Fibroblast of peridontal ligament (primary cell): Measurements from ENCODE around the gene ARMH4.

Experiments used
- DNase-seq: peaks from one replicate; pipeline ENCODE4 v3.0.0-alpha.2; 2010; ENCODE audit errors: extremely low read depth

Gene ARMH4

DNA sequence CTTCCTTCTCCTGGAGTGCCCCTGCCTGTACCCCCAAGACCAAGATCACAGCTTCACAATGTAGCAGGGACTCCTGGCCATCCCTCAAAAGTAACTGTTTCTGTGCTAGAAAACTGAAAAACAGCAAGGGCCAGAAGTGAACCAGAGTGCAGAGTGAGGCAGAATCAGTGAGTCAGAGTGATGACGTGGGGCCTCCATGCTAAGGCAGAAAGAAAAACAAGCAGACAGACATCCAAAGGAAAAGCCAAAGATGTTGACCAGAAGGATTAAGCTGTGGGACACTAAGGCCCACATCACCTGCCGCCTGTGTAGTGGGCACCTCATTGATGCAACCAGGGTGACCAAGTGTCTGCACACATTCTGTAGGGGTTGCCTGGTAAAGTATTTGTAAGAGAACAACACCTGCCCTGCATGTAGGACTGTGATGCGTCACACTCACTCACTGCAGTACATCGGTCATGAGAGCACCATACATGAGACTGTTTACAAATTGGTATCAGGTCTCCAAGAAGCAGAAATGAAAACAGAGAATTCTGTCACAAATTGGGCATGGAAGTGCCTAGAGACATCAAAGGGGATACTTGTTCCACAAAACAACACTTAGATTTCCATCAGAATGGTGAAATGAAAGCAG is 51.2 kb downstream of the ARMH4 start:
- DNase-seq = peak; percentile 69

DNA sequence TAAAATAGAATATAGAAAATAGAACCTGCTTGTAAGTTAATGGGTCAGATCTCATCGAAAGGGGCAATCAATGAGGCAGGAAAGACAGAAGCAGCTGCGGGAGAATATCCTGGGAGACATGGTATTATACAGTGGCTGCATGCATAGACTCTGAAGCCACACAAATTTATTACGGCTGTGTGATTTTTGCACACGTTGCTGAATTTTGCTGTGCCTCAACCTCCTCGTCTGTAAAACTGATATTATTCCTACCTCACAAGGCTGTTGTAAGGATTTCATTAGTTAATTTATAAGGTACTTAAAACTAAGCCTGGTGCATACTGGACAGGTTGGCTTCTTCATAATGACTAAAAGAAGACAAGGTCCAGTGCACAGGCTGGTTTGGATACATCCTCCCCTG is 52.3 kb downstream of the ARMH4 start:
- no peak for DNase-seq

GRCh38 chr14:58098507-58098906 is 53.5 kb downstream of the ARMH4 start:
- DNase-seq = no peak

GRCh38 chr14:58096731-58097130 is 55.3 kb downstream of the ARMH4 start:
- DNase-seq = no peak

- no peak for DNase-seq
These were observed 60.0 kb downstream of the ARMH4 start for GRCh38 chr14:58091883-58092630.

GRCh38 chr14:58089612-58090011 is 62.4 kb downstream of the ARMH4 start:
- no peak for DNase-seq

DNA sequence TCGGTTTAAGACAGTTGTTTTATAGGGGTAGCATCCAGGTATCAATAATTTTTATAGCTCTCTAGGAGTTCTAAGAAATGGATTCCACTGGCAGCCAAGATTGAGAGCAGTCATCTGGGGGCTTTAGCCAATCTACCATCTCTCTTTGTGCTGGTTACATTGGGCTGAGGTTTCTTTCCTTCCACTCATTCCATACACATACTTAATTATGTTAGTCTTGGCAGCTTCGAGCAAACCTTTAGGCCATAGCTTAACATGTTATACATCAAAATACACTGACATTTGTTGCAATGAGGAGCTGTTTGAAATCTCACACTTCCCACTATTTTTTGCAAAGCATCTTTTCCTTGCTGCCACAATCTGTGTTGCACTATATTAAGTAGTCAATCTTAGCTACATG is 63.1 kb downstream of the ARMH4 start:
- DNase-seq = no peak

DNA sequence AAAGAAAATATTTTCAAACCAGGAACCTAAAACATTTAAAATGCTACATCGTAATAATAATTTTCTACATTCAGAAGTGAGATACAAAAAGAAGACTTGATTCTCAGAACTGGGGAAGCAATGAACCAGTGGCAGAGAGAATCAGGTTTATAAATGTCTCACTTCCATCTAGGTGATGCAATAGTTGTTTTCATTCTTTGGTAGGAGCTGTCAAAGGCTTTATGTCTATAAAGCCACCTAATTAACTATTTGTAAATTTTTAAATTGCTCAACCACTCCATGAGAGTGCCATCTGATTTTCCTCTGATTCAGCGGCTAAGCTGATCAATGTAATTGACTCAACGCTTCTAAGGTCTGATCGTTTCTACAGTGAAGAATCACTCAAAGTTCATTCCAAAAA is 66.1 kb downstream of the ARMH4 start:
- DNase-seq = no peak

GRCh38 chr14:58082491-58083098 is 69.4 kb downstream of the ARMH4 start:
- peak; percentile 92 for DNase-seq

DNA sequence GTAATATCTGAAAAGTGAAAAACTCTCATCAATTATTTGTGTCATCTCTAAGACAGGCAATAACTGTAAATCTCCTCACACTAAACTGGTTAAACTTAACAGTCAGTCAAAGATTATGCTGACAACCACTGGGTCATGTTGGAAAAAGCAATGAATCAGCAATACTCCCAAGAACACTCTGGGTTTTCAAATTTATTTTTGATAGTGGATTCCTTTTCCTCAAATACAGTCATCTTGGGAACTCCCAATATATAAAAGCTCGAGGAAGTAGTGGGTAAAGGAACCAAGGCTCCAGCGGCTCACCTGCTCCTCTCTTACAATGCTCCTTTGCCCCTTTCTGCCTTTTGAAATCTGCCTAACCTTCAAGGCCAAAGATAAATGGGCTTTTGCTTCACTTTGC is 70.0 kb downstream of the ARMH4 start:
- peak; percentile 52 for DNase-seq

- DNase-seq = peak; percentile 36
These were observed 73.5 kb downstream of the ARMH4 start for GRCh38 chr14:58078471-58078870.

DNA sequence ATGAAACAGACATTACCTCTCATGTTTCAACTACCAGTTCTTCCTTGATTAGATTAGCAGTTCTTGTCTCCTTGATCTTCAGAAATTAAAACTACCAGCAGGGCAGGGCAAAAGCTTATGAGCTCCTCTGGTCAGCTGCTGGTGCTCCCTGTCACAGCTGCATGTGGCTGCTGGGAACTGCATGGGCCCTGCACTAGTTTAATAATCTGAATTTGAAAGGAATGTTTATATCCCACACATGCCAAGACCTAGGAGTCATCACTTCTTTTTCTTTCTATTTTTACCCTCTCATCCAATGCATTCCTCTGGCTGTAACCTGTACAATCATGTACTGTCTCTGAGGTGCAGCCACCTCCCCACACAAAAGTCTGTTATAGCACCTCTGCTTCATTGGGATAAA is 73.9 kb downstream of the ARMH4 start:
- DNase-seq = peak; percentile 69

GRCh38 chr14:58077621-58078020 is 74.4 kb downstream of the ARMH4 start:
- DNase-seq = peak; percentile 40

DNA sequence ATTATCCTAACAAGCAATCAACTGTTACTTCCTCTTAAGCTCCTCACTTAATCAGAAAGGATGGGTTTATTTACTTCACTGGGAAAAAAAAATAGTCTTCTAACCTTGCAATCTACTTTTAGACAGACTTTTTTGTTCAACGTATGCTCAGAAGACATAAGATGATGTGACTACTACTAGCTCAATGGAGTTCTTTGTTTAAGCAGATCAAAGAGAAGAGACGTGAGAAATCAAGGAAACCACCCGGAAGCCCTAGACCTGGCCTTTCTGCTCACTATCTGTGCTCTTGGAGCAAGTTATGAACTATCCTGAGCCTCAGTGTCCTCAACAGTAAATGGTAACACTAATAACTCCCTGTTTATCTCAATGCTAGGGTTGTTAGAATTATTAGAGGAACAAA is 78.5 kb downstream of the ARMH4 start:
- DNase-seq = no peak

DNA sequence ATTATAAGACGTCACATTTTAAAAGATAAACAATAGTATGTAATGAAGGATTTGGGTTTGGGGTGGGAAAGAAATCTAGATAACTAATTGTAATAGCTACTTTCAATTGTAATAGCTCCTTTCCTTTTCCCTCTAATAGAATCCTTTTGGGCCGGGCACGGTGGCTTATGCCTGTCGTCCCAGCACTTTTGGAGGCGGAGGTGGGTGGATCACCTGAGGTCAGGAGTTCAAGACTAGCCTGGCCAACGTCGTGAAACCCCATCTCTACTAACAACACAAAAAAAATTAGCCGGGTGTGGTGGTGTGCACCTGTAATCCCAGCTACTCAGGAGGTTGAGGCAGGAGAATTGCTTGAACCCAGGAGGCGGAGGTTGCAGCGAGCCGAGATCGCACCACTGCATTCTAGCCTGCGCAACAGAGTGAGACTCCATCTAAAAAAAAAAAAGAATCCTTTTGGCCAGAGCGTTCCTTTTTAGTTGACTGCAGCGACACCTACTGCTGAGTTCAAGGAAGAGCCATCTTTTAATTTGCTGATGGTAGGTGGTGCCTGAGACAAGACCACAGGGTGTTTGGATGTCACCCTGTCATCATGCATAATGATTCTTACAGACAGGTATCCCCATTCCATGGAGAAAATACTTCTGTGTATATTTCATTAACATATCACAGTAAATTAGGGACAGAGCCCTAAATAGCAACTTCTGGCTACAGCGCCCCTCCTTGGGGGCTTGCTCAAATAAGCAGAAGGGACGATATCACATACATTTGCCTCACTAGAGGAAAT is 79.5 kb downstream of the ARMH4 start:
- DNase-seq = peak; percentile 79

DNA sequence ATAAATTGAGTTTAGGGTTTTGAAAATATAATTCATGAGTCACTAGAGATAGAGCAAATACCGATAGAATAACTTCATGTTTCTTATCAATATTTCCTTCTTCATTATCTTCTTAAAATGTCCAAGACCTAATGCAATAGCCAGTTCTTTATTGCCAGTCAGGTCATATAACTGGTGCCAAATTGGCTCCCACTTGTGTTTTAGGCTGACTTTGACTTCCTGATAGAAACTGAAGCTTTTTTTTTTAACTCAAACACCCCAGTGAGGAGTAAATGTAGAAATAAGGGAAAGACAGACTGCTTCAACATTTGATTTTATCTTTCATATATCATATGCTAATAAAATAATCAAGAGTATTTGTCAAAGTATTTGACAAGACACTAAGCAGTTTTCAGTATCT is 80.7 kb downstream of the ARMH4 start:
- no peak for DNase-seq

DNA sequence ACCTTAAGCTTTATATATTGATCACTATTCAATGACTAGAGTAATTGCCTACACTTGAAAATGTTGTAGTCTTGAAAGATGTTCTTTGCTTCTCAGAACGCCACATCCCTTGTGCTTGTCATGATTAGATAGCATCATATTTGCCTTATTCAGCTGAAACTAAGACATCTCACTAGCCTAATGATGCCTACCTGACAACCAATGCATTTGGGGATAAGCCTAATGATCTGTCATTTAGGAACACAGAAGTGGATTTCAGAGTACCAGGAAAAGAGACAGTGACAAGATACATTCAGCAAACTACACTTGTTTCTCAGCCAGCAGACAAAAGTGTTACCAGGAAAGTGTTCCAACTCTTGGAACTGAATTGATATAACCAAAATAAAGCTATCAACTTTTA is 83.7 kb downstream of the ARMH4 start:
- no peak for DNase-seq

GRCh38 chr14:58066115-58066514 is 85.9 kb downstream of the ARMH4 start:
- no peak for DNase-seq

GRCh38 chr14:58061581-58061980 is 90.4 kb downstream of the ARMH4 start:
- no peak for DNase-seq

DNA sequence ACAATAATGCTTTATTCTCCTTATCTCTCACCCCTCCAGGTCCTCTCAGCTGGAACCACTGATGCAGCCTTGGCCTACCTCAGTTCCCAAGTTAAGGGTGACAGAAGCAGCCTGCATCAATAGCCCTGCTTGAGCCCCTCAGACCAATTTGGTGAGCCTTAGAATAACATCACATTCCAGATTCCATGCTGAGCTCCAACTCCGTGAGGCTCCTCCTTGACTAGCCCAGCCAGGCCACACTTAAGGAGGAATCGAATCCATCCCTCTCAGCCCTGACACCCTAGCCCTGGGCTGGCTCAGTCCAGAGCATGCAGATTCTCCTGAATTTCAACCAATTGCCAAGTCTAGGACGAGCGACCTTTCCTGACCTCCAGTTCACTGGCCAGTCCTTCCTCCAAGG is 91.1 kb downstream of the ARMH4 start:
- DNase-seq = no peak

GRCh38 chr14:58060077-58060476 is 91.9 kb downstream of the ARMH4 start:
- DNase-seq = no peak

GRCh38 chr14:58059126-58059525 is 92.9 kb downstream of the ARMH4 start:
- DNase-seq = no peak
